ENCODE results near the gene CAD.

Gene CAD

GRCh38 chr2:27231921-27232320, 14.8 kb downstream of the CAD start:
- DNase-seq = no peak

DNA sequence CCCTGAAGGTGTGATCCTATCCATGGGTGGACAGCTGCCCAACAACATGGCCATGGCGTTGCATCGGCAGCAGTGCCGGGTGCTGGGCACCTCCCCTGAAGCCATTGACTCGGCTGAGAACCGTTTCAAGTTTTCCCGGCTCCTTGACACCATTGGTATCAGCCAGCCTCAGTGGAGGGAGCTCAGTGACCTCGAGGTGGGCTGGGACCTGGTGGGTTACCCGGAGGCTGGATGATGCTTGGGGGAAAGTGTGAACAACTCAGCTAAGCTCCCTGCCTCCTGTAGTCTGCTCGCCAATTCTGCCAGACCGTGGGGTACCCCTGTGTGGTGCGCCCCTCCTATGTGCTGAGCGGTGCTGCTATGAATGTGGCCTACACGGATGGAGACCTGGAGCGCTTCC, 16.2 kb downstream of the CAD start:
- no peak for DNase-seq

DNA sequence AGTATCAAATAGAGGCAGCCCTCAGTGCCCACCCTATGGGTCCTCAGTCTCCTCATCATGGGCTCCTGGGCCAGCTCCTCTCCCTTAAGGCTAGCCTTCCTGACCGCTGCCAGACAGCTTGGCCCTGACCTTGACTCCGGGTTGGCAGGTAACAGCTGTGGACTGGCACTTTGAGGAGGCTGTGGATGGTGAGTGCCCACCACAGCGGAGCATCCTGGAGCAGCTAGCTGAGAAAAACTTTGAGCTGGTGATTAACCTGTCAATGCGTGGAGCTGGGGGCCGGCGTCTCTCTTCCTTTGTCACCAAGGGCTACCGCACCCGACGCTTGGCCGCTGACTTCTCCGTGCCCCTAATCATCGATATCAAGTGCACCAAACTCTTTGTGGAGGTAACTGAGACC, 19.0 kb downstream of the CAD start:
- no peak for DNase-seq

GRCh38 chr2:27236626-27237025, 19.5 kb downstream of the CAD start:
- no peak for DNase-seq

DNA sequence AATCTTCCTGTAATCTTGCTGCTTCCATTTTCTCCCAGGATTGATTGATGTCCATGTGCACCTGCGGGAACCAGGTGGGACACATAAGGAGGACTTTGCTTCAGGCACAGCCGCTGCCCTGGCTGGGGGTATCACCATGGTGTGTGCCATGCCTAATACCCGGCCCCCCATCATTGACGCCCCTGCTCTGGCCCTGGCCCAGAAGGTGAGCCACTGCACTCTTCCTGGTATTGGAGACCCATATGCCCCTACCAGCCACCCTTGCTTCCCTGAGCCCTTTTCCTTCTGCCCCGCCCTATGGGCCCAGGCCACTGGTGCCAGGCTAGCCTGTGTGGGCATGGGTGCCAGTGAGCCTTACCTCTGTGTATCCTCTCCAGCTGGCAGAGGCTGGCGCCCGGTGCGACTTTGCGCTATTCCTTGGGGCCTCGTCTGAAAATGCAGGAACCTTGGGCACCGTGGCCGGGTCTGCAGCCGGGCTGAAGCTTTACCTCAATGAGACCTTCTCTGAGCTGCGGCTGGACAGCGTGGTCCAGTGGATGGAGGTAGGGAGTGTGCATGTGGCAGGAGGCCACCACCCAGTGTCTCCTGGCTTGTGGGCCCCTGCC, 20.3 kb downstream of the CAD start:
- no peak for DNase-seq

- no peak for DNase-seq
Measured at GRCh38 chr2:27238976-27239375, 21.8 kb downstream of the CAD start.

GRCh38 chr2:27240406-27240805, 23.2 kb downstream of the CAD start:
- no peak for DNase-seq

GRCh38 chr2:27241761-27242613, 24.8 kb downstream of the CAD start:
- no peak for DNase-seq

DNA sequence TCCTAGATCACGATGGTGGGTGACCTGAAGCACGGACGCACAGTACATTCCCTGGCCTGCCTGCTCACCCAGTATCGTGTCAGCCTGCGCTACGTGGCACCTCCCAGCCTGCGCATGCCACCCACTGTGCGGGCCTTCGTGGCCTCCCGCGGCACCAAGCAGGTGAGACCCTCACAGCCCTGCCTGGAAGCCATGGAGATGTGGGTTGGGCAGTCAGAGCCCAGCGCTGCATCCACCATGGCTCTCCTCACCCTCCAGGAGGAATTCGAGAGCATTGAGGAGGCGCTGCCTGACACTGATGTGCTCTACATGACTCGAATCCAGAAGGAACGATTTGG, 25.4 kb downstream of the CAD start:
- no peak for DNase-seq

DNA sequence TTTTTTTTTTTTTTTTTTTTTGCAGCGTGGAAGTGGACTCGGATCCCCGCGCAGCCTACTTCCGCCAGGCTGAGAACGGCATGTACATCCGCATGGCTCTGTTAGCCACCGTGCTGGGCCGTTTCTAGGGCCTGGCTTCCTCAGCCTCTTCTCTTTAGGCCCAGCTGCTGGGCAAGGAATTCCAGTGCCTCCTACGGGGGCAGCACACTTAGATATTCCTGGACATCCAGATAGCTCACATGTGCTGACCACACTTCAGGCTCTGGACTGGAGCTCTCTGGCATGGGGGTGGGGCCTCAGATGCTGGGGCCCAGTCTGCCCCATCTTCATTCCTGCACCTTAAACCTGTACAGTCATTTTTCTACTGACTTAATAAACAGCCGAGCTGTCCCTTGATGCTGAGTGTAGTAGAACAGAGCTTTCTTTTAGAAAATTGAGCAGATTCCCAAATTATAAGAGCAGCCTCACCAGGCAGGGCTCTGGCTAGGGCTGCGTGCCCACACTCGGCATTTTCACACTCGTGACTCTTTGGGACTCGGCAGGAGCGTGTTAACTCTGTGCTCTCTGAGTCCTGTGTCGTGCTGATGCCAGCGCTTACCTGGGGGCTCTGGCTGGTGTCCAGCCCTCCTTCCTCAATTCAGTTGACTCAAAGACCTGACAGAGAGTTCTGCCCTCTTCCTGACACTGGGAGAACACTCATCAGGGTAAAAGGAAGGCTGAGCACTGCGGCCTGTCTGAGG, 26.4 kb downstream of the CAD start:
- no peak for DNase-seq

- DNase-seq = no peak
Measured at GRCh38 chr2:27245116-27245515, 27.9 kb downstream of the CAD start.

- DNase-seq = no peak
Measured at GRCh38 chr2:27245626-27246025, 28.5 kb downstream of the CAD start.

DNA sequence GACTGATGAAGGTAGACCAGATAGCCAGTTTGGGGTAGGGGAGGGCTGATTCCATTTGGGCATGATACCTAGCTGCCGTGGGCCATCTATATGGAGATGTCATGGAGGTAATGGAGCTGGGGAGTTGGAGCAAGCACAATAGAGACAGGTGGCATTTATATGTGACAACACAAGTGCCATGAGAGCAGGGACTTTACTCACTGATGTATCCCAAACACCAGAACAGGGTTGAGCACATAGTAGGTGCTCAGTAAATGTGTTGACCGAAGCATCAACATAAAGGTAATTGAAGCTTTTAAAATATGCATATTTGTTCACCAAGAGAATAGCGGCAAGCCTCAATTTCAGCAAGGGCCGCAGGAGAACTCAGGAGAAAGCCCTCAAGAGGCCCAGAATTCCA, 30.7 kb downstream of the CAD start:
- no peak for DNase-seq

GRCh38 chr2:27249159-27249890, 32.2 kb downstream of the CAD start:
- DNase-seq = no peak

DNA sequence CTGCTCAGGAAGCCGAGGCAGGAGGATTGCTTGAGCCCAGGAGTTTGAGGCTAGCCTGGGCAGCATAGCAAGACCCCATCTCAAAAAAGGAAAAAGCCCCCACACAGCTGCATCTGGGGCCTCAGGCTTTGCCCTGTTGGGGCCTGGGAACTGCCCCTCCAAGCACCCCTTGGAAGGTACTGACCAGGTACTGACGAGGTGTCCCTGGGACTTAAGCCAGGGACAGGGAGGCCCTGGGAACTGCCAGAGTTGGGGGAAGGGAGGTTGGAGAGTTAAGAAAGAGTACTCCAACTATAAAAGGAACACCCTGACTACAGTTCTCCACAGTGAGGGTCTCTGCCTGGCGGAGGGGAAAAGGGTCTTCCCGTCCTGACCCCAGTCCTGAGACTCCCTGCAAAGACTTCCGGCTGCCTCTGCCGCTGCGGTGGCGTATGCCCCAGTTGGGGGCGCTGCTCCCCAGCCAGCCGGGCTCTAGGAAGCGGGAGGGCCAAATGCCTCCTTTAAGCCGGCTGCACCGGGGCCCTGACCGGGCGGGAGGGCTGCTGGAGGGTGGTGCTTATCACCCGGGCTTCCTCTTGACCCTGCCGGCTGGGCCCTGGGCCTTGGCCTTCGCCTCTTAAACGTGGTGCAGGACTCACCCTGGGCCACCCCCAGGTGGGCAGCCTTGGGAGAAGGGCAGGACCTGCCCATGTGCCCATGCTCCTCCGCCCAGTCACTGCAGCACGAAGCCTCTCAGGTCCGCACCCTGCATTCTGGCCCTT, 32.9 kb downstream of the CAD start:
- DNase-seq = peak; percentile 22

DNA sequence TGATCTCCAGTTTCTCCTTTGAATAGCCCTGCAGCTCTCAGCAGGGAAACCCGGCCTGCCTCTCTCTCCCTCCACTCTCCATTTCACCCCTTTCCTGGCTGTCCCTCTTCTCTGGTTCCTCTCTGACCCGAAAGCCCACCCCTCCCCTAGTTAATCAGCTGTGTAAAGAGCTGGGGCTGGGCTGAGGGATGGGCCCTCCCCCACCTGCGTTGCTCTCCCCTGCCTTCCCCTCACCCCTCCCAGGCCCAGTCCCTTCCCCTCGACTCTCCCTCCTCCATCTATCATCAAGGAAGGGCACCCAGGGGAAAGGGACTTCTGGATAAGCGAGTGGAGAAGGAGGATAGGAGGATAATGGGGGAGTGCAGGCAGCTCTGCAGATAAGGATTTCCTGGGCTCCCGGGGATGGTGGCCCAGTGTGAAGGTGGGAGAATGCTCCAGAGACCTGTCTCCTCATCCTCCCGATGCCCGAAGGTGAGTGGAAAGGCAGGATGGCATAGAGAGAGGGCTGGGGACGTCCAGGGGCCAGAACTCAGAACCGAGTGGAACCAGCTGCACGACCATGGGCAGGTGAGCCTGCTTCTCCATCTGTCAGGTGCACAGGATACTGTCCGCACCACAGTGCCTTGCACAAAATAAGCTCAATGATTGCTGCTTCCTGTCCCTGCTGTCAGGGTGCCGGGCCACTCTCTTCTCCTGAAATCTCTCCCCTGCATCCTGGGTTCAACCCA, 33.6 kb downstream of the CAD start:
- no peak for DNase-seq

- DNase-seq = no peak
Measured at GRCh38 chr2:27251766-27252165, 34.6 kb downstream of the CAD start.

DNA sequence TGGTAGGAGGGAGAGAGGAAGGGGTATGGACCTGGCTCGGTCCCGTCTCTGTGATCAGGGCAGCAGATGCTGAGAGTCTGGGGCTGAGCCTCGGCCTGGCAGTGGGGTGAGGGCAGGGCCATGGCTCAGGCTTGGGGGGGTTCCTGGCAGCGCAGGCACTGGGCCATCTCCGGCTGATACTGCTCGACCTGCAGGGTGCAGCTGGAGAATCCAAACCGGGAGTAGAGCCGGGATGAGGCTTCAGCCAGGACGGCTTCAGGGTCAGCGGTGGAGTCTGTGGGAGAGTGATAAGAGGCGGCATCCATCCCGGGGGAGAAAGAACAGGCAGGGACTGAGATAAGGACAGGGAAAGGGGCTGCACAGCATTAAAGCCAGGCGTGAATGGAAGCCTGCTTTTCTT, 38.0 kb downstream of the CAD start:
- no peak for DNase-seq

GRCh38 chr2:27255660-27256059, 38.5 kb downstream of the CAD start:
- no peak for DNase-seq

DNA sequence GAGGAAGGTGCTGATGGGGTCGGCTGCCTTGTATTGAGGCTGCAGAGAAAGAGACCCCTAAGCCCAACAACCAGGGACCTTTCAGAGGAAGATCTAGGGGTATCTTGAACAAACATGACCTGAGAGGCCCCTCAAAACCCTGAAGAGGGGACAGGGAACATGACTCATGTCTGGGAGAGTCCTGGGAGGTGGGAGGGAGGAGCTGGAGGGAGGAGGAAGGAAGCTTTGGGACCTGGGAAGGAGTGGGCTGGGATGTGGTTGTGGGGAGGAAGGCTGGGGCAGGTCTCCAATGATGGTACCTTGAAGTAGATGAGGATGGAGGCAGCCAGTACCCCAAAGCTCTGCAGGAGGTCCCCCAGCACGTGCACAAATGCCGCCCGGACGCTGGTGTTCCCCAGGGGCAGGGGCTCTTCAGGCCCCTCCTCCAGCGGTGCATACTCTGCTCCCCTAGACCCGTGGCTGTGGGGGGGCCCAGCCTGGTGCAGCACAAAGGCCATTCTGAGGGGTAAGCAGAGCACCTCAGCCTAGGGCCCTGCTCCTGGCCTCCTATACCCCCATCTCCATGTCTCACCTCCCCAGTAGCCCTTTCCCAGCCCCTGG, 39.8 kb downstream of the CAD start:
- no peak for DNase-seq

DNA sequence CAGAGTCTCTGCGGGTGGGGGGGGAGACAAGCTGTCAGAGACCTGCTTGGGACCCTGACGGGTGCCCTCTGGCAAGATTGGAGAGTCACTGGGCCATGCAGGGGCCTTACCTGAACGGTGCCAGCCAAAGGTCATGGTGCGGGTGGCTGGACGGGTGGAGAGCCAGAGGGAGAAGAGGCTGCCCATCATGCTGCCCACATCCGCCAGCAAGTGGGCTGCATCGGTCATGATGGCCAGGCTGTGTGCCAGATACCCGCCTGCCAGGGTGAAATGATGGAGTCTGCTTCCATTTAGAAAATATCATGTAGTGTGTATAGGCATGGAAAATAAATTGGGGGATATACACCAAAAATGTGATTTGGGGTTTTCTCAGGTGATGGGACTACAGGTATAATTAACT, 40.9 kb downstream of the CAD start:
- no peak for DNase-seq

Measured in GF-D8 (cell line).